ENCODE results near the gene NINL.
A peak's percentile ranks its signal among the peaks of the same experiment; 100 is the strongest.
"Not testable (repeated sequence)": the region's sequence is repeated elsewhere in the genome, so short reads cannot be mapped to it uniquely, and the experiment has no call there.

NINL gene

GRCh38 chr20:25481235-25481917, 104.0 kb downstream of the NINL start:
- DNase-seq, result no peak

GRCh38 chr20:25480797-25481196, 104.5 kb downstream of the NINL start:
- no peak for DNase-seq

GRCh38 chr20:25480156-25480555, 105.2 kb downstream of the NINL start:
- DNase-seq, result no peak

- no peak for DNase-seq
Measured at GRCh38 chr20:25479638-25480037, 105.7 kb downstream of the NINL start.

- DNase-seq, result no peak
Measured at GRCh38 chr20:25478889-25479568, 106.3 kb downstream of the NINL start.

- no peak for DNase-seq
Measured at GRCh38 chr20:25477014-25477882, 108.1 kb downstream of the NINL start.

- DNase-seq, result no peak
Measured at GRCh38 chr20:25476106-25477013, 109.0 kb downstream of the NINL start.

GRCh38 chr20:25473297-25473696, 112.0 kb downstream of the NINL start:
- not testable (repeated sequence) for DNase-seq

- DNase-seq, result no peak
Measured at GRCh38 chr20:25471020-25471419, 114.3 kb downstream of the NINL start.

GRCh38 chr20:25470045-25470444, 115.3 kb downstream of the NINL start:
- DNase-seq, result peak; percentile 24

- no peak for DNase-seq
Measured at GRCh38 chr20:25469558-25469957, 115.8 kb downstream of the NINL start.

GRCh38 chr20:25468126-25469075, 116.9 kb downstream of the NINL start:
- DNase-seq, result no peak

GRCh38 chr20:25467441-25467840, 117.9 kb downstream of the NINL start:
- DNase-seq, result no peak

GRCh38 chr20:25466846-25467245, 118.5 kb downstream of the NINL start:
- no peak for DNase-seq

- DNase-seq, result no peak
Measured at GRCh38 chr20:25465243-25466135, 119.8 kb downstream of the NINL start.

- DNase-seq, result no peak
Measured at GRCh38 chr20:25464501-25465242, 120.7 kb downstream of the NINL start.

- no peak for DNase-seq
Measured at GRCh38 chr20:25461786-25462545, 123.4 kb downstream of the NINL start.

- no peak for DNase-seq
Measured at GRCh38 chr20:25461281-25461650, 124.1 kb downstream of the NINL start.

Measured in CD4-positive, alpha-beta T cell treated with Interleukin-4 for 4 hours (primary cell).